T-helper 1 cell treated with Interleukin-12 subunit alpha and Interleukin-12 subunit beta and Interleukin-4 antibody, amounts not matched to agents 30 ng/mL and 1 ng/mL, for 36 hours (primary cell): Measurements from ENCODE around the gene NAA10. TPM values are rescaled to one million over a fixed set of nuclear protein-coding genes. Genes with fewer than 3 reads are reported as not detected.

Experiments
- intact Hi-C: fragments of 100-400 bp; cut with micrococcal nuclease; formaldehyde crosslinking; loops from one replicate; pipeline ENCODE4 v1.15.1; 2024
- total RNA-seq: library from RNA; stranded (reverse); gene quantifications from 2 replicates; pipeline ENCODE4 v1.2.3, GENCODE V29; 2022

NAA10 gene
- total RNA-seq, 1 donor from 2014 or later = 87.4 TPM

DNA sequence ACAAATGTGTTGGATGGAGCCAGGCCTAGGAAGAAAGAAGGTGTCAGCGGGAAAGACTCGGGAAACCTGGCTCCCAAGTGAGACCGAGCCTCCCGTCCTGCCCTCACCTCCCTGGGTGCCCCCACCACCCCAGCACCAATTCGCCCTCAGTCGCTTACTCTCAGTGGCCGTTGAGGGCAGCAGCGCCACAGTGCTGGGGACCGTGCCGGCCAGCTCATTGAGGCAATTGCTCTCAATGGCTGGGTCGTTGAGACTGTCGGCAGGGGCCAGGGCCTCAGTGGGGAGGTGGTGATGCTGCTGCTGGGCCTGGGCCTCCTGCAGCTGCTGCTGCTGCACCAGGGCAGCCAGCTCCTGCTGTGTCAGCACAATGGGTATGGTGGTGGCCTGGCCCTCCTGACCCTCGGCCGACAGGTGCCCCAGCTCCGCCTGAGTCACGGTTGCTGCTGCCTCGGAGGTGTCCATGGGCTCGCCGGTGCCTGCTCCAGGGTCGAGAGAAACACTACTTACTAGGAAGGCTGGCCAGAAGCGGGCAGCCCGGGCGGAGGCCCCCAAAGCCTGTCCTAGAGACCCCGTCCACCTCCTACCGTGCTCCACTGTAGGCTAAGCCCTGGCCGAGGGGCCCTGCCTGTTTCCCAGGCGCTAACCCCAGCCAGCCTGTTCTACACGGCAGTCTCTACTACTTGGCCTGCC, 17.0 kb upstream of the NAA10 start:
- intact Hi-C loops = no loop called here

DNA sequence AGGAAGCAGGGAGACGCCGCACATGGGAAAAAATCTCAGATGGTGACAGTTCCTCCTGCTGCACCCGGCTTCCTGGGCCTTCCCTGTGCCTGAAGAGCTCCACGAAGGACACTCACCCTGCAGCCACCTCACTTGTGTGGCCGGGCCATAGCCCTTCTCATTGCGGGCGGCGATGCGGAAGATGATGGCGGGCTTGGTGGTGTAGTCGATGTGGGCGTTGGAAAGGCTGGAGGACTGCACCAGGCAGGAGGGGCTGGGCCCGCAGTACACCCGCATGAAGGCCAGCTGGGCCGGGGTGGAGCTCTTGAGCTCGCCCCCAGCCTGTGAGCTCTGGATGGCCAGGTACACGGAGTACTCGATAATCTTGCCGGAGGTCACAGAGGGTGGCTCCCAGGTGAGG, 15.3 kb upstream of the NAA10 start:
- intact Hi-C loops = no loop called here

DNA sequence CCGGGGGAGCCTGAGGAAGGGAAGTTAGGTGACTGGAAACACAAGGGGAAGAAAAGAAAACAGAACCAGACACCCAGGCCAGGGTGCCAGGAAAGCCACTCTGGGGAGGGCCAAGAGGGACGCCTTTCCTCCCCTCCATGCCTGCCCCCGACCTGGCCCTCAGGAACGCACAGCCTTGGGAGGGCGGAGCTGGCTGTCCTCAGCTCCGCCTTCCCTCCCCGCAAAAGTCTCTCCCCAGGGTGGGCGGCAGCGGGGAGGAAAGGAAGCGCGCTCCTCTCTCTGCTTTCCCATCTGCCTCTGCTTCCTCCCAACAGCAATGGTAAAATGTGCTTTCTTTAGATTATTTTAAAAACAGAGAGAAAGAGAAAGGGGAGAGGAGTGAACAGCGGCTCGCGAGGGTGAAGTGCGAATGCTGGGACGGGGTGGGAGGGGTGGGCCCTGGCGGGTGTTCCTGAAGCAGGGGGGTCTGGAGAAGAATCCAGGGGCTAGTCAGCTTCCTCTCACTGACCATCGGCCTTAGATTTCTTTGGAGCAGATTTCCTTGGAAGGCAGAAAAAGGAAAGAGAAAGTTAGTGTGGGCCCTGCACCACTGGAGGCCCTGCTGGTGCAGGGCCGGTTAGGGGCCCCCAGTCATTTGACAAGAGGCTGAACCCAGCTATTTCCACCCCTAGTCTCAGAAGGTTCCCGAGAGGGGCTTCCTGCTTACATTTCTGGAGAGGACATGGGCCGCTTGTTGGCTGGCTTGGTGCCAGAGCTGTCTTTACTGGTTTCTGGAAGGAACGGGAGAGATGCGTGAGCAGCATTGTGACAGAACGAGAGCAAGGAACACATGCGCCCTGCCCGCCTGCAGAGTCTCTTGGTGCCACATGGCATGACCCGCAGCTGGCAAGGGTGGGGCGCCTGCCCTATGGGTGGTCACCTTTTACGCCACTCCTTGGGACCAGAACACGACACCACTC, 14.3 kb upstream of the NAA10 start:
- intact Hi-C loops = loop anchor here (5.0 kb wide), 1 partner anchor 477 kb away; the partner anchor contains the start of gene HAUS7

DNA sequence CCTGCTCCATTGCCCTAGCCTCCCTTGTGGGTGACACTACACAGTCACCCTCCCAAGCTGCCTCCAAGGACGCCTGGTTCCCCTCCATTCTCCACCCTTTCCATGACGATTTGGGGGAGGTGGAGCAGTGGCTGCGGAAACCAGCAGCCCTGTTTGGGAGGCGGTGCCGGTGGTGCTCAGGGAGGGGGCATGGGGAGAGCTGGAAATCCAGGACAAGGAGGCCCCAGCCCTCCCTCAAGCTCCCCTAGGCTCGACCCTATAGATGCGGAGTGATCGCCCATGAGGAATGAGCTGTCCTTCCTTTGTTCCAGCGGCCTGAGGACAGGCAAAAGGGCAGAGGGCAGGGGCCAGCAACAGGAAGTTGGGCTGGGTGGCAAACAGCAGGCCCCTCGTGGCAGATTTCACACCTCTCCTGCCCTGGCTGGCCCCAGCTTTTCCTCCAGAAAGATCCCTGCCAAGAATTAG, 13.2 kb upstream of the NAA10 start:
- intact Hi-C loops = loop anchor here (5.0 kb wide), 1 partner anchor 476 kb away; the partner anchor contains the start of gene HAUS7

DNA sequence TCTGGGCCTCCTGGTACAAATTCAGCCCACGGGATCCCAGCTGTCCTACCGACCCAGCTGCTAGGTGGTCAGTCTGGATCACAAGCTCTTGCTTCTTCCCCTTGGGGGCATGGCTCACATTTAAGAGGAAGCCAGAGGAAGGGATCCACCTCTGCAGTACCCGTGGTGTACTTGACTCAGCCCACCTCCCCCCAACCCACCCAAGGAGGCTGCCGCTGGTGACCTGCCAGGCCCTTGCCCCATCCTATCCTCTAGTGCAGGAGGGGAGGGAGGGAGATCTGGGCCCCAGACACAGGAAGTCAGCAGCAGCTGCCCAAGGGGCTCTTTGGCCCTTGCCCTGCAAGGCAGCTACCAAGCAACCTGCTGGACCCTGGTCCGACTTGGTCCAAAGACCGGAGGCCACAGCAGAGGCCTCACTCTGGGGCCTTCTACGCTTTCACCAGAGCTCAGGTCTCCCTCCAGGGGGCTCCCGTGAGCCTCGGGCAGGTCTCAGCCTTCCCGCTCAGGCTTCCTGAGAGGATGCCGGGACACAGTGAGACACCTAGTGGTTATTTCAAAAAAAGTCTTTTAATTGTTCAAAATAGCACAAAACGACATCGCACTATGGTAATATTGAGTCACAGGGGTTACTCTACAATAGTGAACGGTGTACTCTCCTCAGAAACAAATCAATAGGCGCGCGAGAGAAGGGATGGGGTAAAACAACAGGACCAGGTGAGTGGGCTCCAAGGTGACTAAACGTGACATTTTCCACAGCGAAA, 12.4 kb upstream of the NAA10 start:
- intact Hi-C loops = loop anchor here (1.0 to 5.0 kb wide), 5 partner anchors 23 to 475 kb away; partner anchors contain the start of genes HAUS7, HCFC1 and PLXNB3

DNA sequence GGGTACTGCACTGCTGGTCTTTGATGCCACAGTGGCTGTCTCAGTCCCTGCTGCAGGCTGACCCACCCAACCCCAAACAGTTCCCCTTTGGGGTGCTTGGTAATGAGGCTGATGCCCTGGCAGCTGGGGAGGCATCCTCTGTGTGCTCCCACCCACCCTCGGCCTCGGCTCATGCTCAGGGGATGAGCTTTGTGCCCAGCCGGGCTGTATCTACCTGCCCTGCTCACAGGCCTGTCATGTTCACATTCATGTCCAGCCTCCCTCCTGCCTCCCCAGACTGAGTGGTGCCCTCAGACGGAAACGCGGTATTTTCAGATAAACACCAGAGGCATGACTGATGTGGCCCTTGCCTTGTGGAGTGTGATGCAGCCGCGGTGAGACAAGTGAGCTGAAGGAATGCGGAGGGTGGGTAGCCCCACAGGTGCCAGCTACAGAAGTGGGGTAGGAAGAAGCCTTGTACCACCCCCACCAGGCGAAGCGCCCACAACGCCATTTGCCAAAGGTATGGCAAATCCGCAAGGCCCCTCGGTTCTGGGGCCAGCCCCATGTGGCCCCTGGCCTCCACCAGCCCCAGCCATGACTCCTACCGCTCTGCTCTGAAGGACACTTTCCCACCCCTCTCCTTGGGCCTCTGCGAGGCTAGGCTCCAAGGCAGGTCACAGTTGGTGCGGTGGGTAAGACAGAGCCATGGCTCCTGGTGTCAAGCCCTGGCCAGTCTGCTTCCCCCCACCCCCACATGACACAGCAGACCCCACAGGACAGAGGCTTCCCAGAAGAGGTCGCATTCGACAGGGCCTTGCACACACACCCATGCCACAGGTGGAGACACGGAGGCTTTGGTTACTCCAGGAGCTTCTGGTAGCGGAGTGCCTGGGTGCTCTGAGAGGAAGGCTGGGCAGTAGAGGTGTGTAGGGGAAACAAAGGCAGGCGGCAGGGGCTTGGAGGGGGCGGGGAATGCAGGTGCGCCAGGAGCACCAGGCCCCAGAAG, 11.4 kb upstream of the NAA10 start:
- intact Hi-C loops = loop anchor here (2.0 to 5.0 kb wide), 3 partner anchors 25 to 474 kb away; partner anchors contain the start of genes HAUS7 and HCFC1

DNA sequence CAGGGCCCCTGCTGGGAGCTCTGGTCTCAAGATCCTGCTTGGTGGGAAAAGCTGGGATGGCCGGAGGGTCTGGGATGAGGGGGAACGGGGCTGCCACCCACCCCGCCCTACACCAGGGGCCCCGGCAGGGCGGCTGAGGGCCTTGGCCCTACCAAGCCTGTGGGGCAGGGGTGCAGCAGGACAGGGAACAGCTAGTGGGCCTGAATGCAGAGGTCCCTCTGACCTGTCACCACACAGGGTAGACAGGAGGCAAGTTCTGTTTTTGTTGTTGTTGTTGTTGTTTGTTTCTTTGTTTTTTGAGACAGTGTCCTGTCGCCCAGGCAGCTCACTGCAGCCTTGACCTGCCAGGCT, 9.9 kb upstream of the NAA10 start:
- intact Hi-C loops = loop anchor here (1.0 to 5.0 kb wide), 2 partner anchors 9 to 472 kb away; partner anchors contain the start of genes HAUS7 and NAA10

DNA sequence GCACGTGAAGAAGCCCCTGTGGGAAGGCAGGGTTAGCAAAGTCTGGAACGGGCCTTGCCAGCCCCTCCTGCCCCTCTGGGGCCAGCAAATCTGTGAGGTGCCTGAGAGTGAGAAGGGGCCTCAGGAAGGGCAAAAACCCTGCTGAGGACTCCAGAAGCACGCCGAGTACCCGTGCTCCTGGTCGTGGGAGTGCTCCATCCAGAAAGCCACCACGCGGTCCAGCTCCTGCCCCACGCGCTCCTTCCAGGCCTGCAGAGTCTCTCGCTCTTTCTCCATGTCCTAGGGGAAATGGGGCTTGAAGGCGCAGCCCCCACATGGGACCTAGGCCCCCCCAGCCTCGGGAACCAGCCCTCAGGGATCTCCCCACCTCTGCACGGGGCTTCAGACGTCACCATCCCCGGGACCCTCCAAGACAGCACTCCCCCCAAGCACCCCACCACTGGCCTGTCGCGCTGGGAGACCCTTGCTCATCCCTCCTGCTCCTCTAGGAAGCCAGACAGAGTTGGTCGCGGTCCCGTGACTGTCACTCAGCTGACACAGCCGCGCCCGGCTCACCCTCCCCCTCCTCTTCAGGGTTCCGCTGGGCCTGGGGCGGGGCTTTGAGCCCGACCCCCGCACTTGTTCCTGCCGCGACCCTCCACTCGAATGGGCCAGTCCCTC, 9.4 kb upstream of the NAA10 start, which contains the start of gene RENBP:
TSS of gene RENBP (minus strand) at position 504 of the 660 bp plus-strand sequence. CDS start at position 471, 33 bp downstream.
- intact Hi-C loops = loop anchor here (1.0 kb wide), 1 partner anchor 9 kb away; the partner anchor contains the start of gene NAA10

DNA sequence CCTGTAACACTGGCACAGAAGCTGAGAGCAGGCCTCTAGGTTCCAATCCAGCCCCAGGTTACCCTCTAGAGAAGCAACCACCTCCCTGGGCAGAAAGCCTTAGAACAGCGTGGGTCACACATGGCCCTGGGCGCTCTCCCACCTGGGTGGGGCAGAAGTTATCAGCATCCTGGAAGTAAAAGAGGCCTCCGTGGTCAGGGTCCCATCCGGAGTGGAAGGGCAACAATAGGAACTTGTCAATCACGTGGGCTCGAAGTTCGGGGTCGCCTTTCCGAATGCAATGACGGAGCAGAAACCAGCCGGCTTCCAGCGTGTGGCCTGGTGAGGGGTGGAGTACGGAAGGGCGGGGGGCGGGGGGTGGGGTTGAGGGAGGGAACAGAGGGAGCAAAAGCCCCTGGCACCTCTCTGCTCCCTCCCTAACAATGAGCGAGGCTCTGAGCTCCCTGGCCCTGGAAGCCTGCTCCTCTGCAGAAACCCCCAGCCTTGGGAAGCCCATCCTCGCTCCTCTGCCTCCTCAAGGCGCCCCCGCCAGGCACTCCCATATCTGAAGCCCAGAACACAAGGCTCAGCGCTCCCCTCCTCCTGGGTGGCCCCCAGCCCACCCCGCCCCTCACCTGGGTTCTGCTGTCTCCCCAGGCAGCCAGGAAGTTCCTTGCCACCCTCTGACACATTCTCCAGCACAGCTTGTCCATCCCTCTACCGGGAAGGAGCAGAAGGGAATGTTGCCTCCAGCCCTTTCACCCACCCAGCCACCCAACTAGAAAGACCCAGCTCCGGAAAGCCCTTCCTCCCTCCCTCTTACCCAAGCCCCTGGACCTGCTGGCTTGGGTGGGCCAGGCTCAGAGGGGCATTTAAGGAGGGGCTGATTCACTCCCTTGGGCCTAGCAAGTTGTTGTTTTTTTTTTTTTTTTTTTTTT, 6.8 kb upstream of the NAA10 start:
- intact Hi-C loops = no loop called here

DNA sequence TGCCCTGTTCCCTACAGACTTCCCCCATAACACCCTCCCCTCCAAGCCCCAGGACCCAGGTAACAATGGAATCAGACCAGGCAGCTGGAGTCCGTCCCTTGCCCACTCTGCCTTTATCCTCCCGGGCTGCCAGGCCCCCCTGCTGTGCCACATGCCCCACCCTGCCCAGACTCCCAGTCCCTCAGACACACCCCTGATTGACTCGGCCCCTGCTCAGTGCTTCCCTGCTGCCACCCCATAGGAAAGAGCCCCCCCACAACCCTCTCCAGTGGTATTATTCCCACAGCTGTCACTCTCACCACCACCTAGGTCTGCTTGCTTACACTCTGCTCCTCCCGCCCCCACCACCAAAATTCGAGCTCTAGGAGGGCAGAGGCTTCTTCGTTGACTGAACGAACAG, 4.7 kb upstream of the NAA10 start:
- intact Hi-C loops = no loop called here

DNA sequence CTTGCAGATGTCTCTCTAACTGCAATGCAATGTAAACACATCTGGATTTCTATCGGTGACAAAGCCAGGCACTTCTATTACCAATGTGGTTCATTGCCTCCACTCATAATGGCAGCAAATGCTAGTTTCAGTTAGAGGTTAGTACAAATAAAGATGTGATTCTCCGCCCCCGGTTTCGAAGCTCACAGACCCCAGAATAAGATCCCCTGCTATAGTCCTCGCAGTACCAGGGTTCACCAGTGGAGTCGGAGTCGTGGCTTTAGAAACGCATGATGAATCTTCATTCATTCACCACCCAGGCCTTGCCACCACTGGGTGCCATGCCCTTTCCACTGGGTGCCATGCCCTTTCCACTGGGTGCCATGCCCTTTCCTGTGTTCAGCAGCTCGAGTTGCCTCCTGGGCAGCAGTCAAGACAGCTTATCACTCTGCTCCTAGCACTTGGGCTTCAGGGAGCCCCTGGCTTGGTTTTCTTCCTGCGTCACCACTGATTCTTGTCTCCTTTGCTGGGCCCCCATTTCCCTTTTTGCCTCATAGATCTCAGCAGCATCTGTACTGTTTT, 3.5 kb upstream of the NAA10 start:
- intact Hi-C loops = no loop called here

DNA sequence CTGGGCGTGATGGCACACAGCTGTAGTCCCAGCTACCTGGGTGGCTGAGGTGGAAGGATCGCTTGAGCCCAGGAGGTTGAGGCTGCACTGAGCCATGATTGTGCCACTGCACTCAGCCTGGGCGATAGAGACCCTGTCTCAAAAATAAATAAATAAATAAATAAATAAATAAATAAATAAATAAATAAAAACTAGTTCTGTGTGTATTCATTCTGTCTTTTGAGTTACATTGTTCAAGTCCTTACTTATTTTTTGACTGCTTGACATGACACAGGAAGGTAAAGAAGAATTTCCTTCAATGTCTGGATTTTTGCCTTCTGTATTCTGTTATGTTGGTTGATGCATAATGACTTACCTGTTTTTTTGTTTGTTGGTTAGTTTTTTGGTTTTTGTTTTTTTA, 2.2 kb upstream of the NAA10 start:
- intact Hi-C loops = no loop called here

DNA sequence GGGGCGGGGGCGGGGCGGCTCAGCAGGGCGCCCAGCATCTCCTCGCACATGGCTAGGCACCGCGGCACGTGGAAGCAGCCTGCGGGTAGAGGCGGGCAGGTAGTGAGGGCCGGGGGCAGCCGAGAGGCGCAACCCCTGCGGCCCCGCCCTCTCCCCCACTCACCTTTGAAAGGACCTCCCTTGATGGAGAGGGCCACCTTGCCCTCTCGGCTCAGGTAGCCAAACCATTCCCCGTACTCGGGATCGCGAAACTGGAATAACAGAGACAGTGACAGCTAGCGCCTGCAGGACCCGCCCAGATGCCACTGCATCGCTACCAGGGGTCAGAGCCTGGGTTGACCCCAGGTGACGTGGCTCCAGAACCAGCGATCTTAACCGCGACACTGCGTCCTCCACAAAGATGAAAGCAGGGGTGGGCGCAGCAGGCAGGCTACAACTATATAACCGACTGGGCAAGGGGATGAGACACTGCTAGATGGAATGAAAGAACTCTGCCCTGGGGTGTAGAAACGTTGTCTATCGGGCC, 552 bp upstream of the NAA10 start:
- intact Hi-C loops = loop anchor here (1.0 kb wide), 2 partner anchors 9 kb away; partner anchors contain the start of genes ARHGAP4 and RENBP

DNA sequence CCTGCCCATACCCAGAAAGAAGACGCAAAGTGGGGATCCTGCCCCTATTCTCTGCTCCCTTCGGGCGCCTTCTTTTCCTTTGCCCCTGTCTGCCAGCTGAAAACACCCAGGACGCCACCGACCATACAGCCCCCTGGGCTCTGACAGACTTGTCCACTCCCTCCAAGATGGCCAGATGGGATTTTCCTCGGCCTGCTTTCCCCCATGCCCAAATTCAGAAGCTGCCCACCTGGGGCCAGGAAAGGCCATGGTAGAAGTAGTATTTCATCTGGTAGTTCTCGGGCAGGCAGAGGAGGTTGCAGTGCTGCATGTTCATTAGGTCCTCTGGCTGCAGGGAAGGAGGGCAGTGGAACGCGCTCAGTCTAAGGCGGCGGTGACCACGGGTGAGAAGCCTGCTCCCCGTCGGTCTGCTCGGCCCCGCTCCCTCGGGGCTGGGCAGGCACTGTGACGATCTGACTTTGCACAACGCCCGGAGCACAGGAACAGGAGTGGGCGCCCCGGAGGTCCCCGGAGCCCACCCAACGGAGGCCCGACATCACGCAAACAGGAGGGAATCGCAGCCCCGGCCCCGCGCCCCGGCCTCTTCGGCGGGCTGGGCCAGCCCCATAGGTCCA, 582 bp downstream of the NAA10 start:
- intact Hi-C loops = no loop called here

DNA sequence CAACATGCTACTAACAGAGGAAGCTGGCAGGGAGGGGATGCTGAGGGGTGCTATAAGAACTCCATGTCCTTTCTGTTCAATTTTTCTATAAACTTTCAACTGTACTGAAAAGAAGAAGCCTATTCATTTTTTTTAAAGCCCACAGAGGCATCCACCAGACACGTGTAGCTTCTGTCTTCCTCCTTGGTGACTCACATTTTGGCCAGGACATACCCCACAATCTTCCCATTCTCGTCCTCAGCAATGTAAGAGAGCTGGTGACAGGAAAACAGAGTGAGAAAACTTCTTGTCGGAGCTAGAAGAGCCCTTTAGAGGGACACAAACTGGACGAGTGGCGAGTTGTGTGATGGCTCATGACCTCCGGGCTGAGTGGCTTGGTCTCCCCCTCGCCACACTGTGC, 1.1 kb downstream of the NAA10 start:
- intact Hi-C loops = no loop called here

DNA sequence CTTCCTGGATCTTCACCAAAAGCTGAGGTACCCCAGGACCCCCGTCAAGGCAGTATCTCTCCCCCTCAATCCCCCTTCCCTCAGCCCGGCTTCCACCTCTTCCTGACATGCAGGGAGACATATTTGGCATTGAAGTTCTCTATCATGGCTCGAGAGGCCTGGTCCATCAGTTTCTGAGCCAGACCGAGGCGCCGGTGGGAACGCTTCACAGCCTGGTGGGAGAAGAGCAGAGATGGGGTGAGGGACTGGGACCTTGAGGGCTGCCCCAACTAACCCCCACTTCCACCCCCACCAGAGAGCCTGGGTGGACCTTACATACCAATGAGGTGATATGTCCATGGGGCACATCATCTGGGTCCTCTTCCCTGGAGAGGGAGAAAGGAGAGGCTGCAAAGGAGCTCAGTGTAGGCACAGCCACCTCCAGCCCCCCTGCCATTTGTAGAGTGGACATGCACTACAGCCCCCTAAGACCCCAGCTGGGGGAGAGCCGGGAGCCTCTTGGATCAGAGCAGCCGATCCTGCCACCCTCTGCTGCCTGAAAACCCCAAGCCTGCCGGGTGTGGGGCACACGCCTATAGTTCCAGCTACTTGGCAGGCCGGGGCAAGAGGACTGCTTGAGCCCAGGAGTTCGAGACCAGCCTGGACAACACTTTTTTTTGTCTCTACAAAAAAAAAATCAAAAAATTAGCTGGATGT, 2.5 kb downstream of the NAA10 start:
- intact Hi-C loops = no loop called here

DNA sequence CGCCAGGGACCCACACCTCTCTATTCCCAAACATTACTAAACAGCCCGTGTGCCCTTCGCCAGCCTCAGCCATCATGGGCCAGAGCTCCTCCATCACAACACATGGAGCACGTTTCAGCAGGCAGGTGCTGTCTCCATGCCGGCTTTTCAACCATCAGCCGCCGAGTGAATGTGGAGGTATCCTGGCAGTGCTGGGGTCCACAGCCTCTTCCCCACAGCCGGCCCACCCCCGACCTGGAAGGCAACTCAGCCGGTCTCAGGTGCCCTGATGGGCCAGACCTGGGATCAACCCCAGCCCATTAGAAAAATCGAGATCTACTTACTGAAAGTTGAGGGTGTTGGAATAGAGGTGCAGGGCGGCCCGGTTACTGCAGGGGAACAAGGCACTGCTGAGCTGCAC, 3.1 kb downstream of the NAA10 start:
- intact Hi-C loops = no loop called here
